A673 (cell line): Measurements from ENCODE around the gene SERINC2. TPM values are rescaled to one million over a fixed set of nuclear protein-coding genes. Genes with fewer than 3 reads are reported as not detected.

Experiments used
- BruUV-seq: library from RNA; stranded (reverse); fragments of 400-500 nt; replicated peaks from 2 replicates; lab custom pipeline; 2021; lab: Mats Ljungman, UMichigan
- CTCF ChIA-PET: fragments of 300-600 bp; sonication (Branson Sonifier 250); formaldehyde crosslinking; loops from one replicate; lab custom pipeline; 2022; ENCODE audit warnings: antibody characterized with exemption; lab: Charles Lee
- POLR2A ChIA-PET: fragments of 300-600 bp; sonication (Branson Sonifier 250); formaldehyde crosslinking; loops from one replicate; lab custom pipeline; 2022; ENCODE audit warnings: antibody characterized with exemption; ENCODE audit not compliant: low non-redundant PET; lab: Charles Lee
- DNase-seq: peaks from one replicate; pipeline ENCODE4 v3.0.0-alpha.2; 2015; ENCODE audit warnings: low spot score
- H3K27ac ChIP-seq: fragments of 200-600 bp; sonication (generic); 2 replicates; pipeline ENCODE4 v1.5.1; 2016; ENCODE audit warnings: mixed run types, low read depth, mild to moderate bottlenecking, mixed read lengths, antibody characterized with exemption, low read length; ENCODE audit not compliant: poor library complexity, severe bottlenecking
- H3K27me3 ChIP-seq: fragments of 200-600 bp; sonication (generic); replicated peaks from 2 replicates; pipeline ENCODE4 v1.6.1; 2017; ENCODE audit warnings: mixed run types, low read depth, mild to moderate bottlenecking, mixed read lengths, antibody characterized with exemption, low read length; ENCODE audit not compliant: insufficient read depth, poor library complexity
- H3K36me3 ChIP-seq: fragments of 200-600 bp; sonication (generic); 2 replicates; pipeline ENCODE4 v1.6.1; 2016; ENCODE audit warnings: mixed run types, mild to moderate bottlenecking, mixed read lengths, antibody characterized with exemption, low read length; ENCODE audit not compliant: insufficient read depth, poor library complexity, severe bottlenecking
- H3K4me1 ChIP-seq: fragments of 200-600 bp; sonication (generic); 2 replicates; pipeline ENCODE4 v1.6.1; 2017; ENCODE audit warnings: mixed run types, mild to moderate bottlenecking, mixed read lengths, antibody characterized with exemption, low read length; ENCODE audit not compliant: insufficient read depth, poor library complexity, severe bottlenecking
- H3K4me3 ChIP-seq: fragments of 200-600 bp; sonication (generic); 2 replicates; pipeline ENCODE4 v1.5.1; 2016; ENCODE audit warnings: low read depth, mixed run types, mild to moderate bottlenecking, mixed read lengths, low read length; ENCODE audit not compliant: poor library complexity, severe bottlenecking
- H3K9me3 ChIP-seq: fragments of 200-600 bp; sonication (generic); 2 replicates; pipeline ENCODE4 v1.6.1; 2016; ENCODE audit warnings: mixed run types, low read depth, mild to moderate bottlenecking, mixed read lengths, antibody characterized with exemption, low read length; ENCODE audit not compliant: poor library complexity, severe bottlenecking
- EZH2 ChIP-seq: fragments of 200-600 bp; sonication (generic); IDR thresholded peaks from 2 replicates; pipeline ENCODE4 v1.6.1; 2017; ENCODE audit warnings: borderline replicate concordance, low read depth, mild to moderate bottlenecking, mixed read lengths, antibody characterized with exemption, low read length; ENCODE audit not compliant: poor library complexity, severe bottlenecking
- intact Hi-C: fragments of 100-400 bp; cut with micrococcal nuclease; formaldehyde crosslinking; loops from one replicate; pipeline ENCODE4 v1.10.0; 2022; ENCODE audit not compliant: unreplicated experiment
- total RNA-seq: library from RNA; stranded (reverse); gene quantifications from 2 replicates; pipeline ENCODE4 v1.2.3, GENCODE V29; 2021
- TF ChIP-seq, protein P1 (sequence below): fragments of 300-800, 200-600 bp; sonication (generic); conservative IDR thresholded peaks from 2 replicates; pipeline ENCODE4 v1.5.1; 2017; ENCODE audit warnings: low read depth, mild to moderate bottlenecking, antibody characterized with exemption, low read length, moderate library complexity, mixed read lengths

SERINC2 gene
- total RNA-seq, 1 experiment from 2014 or later, result 0.30 TPM

DNA sequence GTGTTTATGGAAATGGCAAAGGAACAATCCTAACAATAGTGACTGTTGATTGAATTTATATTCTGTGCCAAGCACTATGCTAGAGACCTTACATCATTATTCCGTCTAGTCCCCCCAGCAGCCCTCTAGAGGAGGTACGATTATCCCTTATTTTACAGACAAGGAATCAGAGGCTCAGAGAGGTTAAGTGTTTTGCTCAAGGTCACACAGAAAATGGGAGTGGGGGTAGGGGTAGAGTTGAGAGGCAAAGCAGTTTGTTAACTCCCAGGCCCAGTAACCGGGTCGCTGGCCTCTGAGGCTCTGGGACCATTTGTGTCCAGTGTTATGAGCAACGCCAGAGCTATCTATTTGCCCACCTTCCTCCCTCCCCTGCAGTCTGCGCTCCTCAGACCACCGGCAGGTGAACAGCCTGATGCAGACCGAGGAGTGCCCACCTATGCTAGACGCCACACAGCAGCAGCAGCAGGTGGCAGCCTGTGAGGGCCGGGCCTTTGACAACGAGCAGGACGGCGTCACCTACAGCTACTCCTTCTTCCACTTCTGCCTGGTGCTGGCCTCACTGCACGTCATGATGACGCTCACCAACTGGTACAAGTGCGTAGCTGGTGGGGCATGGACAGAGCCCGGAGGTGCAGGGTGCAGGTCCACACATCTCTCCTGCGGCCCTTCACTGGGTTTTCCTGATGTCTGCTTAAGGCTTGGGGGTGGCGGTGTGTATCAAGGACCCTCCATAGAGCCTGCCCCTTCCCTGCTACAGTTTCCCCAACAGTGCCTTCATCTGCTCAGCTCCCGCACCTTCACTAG lies 19.8 kb downstream of the SERINC2 start:
- ChIA-PET POLR2A (no interaction called here), CTCF (no interaction called here)
- intact Hi-C loops, result no loop called here
- Histone ChIP-seq H3K4me3 (no peak overlapping the region), H3K36me3 (no peaks in the 10 kb centered on the region), H3K27me3 (no peaks in the 10 kb centered on the region), H3K27ac (no peak overlapping the region), H3K9me3 (no peaks in the 10 kb centered on the region), H3K4me1 (no peaks in the 10 kb centered on the region)
- no peak for DNase-seq
- no peak for TF ChIP-seq EZH2
- TF ChIP-seq, protein P1, sequence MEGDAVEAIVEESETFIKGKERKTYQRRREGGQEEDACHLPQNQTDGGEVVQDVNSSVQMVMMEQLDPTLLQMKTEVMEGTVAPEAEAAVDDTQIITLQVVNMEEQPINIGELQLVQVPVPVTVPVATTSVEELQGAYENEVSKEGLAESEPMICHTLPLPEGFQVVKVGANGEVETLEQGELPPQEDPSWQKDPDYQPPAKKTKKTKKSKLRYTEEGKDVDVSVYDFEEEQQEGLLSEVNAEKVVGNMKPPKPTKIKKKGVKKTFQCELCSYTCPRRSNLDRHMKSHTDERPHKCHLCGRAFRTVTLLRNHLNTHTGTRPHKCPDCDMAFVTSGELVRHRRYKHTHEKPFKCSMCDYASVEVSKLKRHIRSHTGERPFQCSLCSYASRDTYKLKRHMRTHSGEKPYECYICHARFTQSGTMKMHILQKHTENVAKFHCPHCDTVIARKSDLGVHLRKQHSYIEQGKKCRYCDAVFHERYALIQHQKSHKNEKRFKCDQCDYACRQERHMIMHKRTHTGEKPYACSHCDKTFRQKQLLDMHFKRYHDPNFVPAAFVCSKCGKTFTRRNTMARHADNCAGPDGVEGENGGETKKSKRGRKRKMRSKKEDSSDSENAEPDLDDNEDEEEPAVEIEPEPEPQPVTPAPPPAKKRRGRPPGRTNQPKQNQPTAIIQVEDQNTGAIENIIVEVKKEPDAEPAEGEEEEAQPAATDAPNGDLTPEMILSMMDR, result no peak
- BruUV-seq, result no TSS peak

- Histone ChIP-seq H3K36me3 (no peaks in the 10 kb centered on the region), H3K9me3 (no peaks in the 10 kb centered on the region), H3K4me1 (no peaks in the 10 kb centered on the region), H3K27ac (no peak overlapping the region), H3K4me3 (no peak overlapping the region), H3K27me3 (no peaks in the 10 kb centered on the region)
- no peak for DNase-seq
- CTCF ChIA-PET, result no interaction called here
- TF ChIP-seq, protein P1, result no peak
- TF ChIP-seq EZH2, result no peak
- intact Hi-C loops, result no loop called here
- POLR2A ChIA-PET, result no interaction called here
- BruUV-seq, result no TSS peak
Observed at GRCh38 chr1:31433396-31433930, 20.4 kb downstream of the SERINC2 start.

- Histone ChIP-seq H3K36me3 (no peaks in the 10 kb centered on the region), H3K9me3 (no peaks in the 10 kb centered on the region), H3K27me3 (no peaks in the 10 kb centered on the region), H3K4me3 (no peak overlapping the region), H3K4me1 (no peaks in the 10 kb centered on the region), H3K27ac (no peak overlapping the region)
- ChIA-PET POLR2A (no interaction called here), CTCF (interaction anchor here (0.7 kb wide), 1 partner anchor 601 kb away, joined by 3 read pairs; no protein-coding TSS in a partner anchor)
- intact Hi-C loops, result no loop called here
- no peak for DNase-seq
- no TSS peak for BruUV-seq
- TF ChIP-seq EZH2, result no peak
- TF ChIP-seq, protein P1, result no peak
Observed at GRCh38 chr1:31434101-31434871, 21.3 kb downstream of the SERINC2 start.
